ENCODE results near the gene NT5C2. TPM values are rescaled to one million over a fixed set of nuclear protein-coding genes. Genes with fewer than 3 reads are reported as not detected.
"Not testable (repeated sequence)": the region's sequence is repeated elsewhere in the genome, so short reads cannot be mapped to it uniquely, and the experiment has no call there.

Gene NT5C2
- total and polyA plus RNA-seq, 5 donors = 23.3 to 46.1 (median 38.2) TPM

GRCh38 chr10:103143641-103144040 lies 49.4 kb downstream of the NT5C2 start:
- intact Hi-C loops (cut with DNase I) = loop anchor here in 1 of 4 donors (2.0 kb wide), 1 partner anchor 21 kb away; no protein-coding TSS in a partner anchor
- H3K4me3 ChIP-seq (ENCODE audit: low read length); H3K9me3 ChIP-seq (ENCODE audit: control insufficient read depth, low read length); H3K4me1 ChIP-seq (ENCODE audit: control insufficient read depth, insufficient read depth, low read length); H3K27ac ChIP-seq (ENCODE audit: low read length); DNase-seq; H3K27me3 ChIP-seq (ENCODE audit: control insufficient read depth, insufficient read depth); ATAC-seq: not testable (repeated sequence)
- WGBS = 83% methylated on average over 3 of the region's 3 CpGs

- ATAC-seq = no peak
Observed at GRCh38 chr10:103141950-103142349, 51.1 kb downstream of the NT5C2 start.

GRCh38 chr10:103140469-103140868 lies 52.6 kb downstream of the NT5C2 start:
- DNase-seq = no peak
- no peak for ATAC-seq
- WGBS = 79% methylated on average over 1 of the region's 1 CpG
- no peaks in the 10 kb centered on the region for H3K27me3 ChIP-seq (ENCODE audit: control insufficient read depth, insufficient read depth)
- no peaks in the 10 kb centered on the region for H3K4me1 ChIP-seq (ENCODE audit: control insufficient read depth, insufficient read depth, low read length)
- H3K4me3 ChIP-seq (ENCODE audit: low read length) = no peak overlapping the region
- H3K27ac ChIP-seq (ENCODE audit: low read length) = no peak overlapping the region
- intact Hi-C loops (cut with DNase I) = no loop called here
- no peaks in the 10 kb centered on the region for H3K9me3 ChIP-seq (ENCODE audit: control insufficient read depth, low read length)

More at GRCh38 chr10:103141950-103142349, 51.1 kb downstream of the NT5C2 start:
- Histone ChIP-seq H3K27me3 (ENCODE audit: control insufficient read depth, insufficient read depth) (no peaks in the 10 kb centered on the region), H3K4me1 (ENCODE audit: control insufficient read depth, insufficient read depth, low read length) (peaks cover 2% of the 10 kb centered on the region), H3K9me3 (ENCODE audit: control insufficient read depth, low read length) (no peaks in the 10 kb centered on the region), H3K4me3 (ENCODE audit: low read length) (no peak overlapping the region), H3K27ac (ENCODE audit: low read length) (no peak overlapping the region)
- no peak for DNase-seq
- intact Hi-C loops (cut with DNase I) = no loop called here
- 77% methylated on average over 2 of the region's 2 CpGs for WGBS

- Histone ChIP-seq H3K27me3 (ENCODE audit: control insufficient read depth, insufficient read depth) (no peaks in the 10 kb centered on the region), H3K4me1 (ENCODE audit: control insufficient read depth, insufficient read depth, low read length) (no peaks in the 10 kb centered on the region), H3K9me3 (ENCODE audit: control insufficient read depth, low read length) (no peaks in the 10 kb centered on the region), H3K4me3 (ENCODE audit: low read length) (no peak overlapping the region), H3K27ac (ENCODE audit: low read length) (no peak overlapping the region)
- ATAC-seq (no peak), DNase-seq (no peak)
- 92% methylated on average over 3 of the region's 3 CpGs for WGBS
- intact Hi-C loops (cut with DNase I) = no loop called here
Observed at GRCh38 chr10:103139803-103140202, 53.3 kb downstream of the NT5C2 start.

- DNase-seq; intact Hi-C loops (cut with DNase I); H3K27ac ChIP-seq (ENCODE audit: low read length); ATAC-seq; H3K4me3 ChIP-seq (ENCODE audit: low read length); H3K9me3 ChIP-seq (ENCODE audit: control insufficient read depth, low read length); H3K27me3 ChIP-seq (ENCODE audit: control insufficient read depth, insufficient read depth); H3K4me1 ChIP-seq (ENCODE audit: control insufficient read depth, insufficient read depth, low read length): not testable (repeated sequence)
- WGBS = 95% methylated on average over 3 of the region's 3 CpGs
Observed at GRCh38 chr10:103135168-103135567, 57.9 kb downstream of the NT5C2 start.

- 73% methylated on average over 1 of the region's 1 CpG for WGBS
- intact Hi-C loops (cut with DNase I) = no loop called here
- H3K4me1 ChIP-seq (ENCODE audit: control insufficient read depth, insufficient read depth, low read length) = no peaks in the 10 kb centered on the region
- H3K27ac ChIP-seq (ENCODE audit: low read length) = no peak overlapping the region
- H3K4me3 ChIP-seq (ENCODE audit: low read length) = no peak overlapping the region
- DNase-seq (no peak), ATAC-seq (no peak)
- no peaks in the 10 kb centered on the region for H3K9me3 ChIP-seq (ENCODE audit: control insufficient read depth, low read length)
- no peaks in the 10 kb centered on the region for H3K27me3 ChIP-seq (ENCODE audit: control insufficient read depth, insufficient read depth)
Observed at GRCh38 chr10:103130910-103131309, 62.2 kb downstream of the NT5C2 start.

- H3K4me1 ChIP-seq (ENCODE audit: control insufficient read depth, insufficient read depth, low read length); ATAC-seq; H3K9me3 ChIP-seq (ENCODE audit: control insufficient read depth, low read length); H3K27ac ChIP-seq (ENCODE audit: low read length); DNase-seq; H3K4me3 ChIP-seq (ENCODE audit: low read length); intact Hi-C loops (cut with DNase I); H3K27me3 ChIP-seq (ENCODE audit: control insufficient read depth, insufficient read depth): not testable (repeated sequence)
- 90% methylated on average over 4 of the region's 5 CpGs for WGBS
Observed at GRCh38 chr10:103130180-103130579, 62.9 kb downstream of the NT5C2 start.

- H3K27me3 ChIP-seq (ENCODE audit: control insufficient read depth, insufficient read depth) = no peaks in the 10 kb centered on the region
- WGBS = 91% methylated on average over 1 of the region's 1 CpG
- no peak overlapping the region for H3K27ac ChIP-seq (ENCODE audit: low read length)
- intact Hi-C loops (cut with DNase I) = no loop called here
- DNase-seq (no peak), ATAC-seq (no peak)
- H3K4me1 ChIP-seq (ENCODE audit: control insufficient read depth, insufficient read depth, low read length) = no peaks in the 10 kb centered on the region
- H3K4me3 ChIP-seq (ENCODE audit: low read length) = no peak overlapping the region
- H3K9me3 ChIP-seq (ENCODE audit: control insufficient read depth, low read length) = no peaks in the 10 kb centered on the region
Observed at GRCh38 chr10:103127241-103127640, 65.8 kb downstream of the NT5C2 start.

GRCh38 chr10:103125323-103126267 lies 67.5 kb downstream of the NT5C2 start:
- DNase-seq = no peak

GRCh38 chr10:103124420-103125096 lies 68.5 kb downstream of the NT5C2 start:
- DNase-seq = no peak
- H3K27ac ChIP-seq (ENCODE audit: low read length) = no peak overlapping the region
- H3K4me3 ChIP-seq (ENCODE audit: low read length) = no peak overlapping the region
- 95% methylated on average over 4 of the region's 4 CpGs for WGBS
- no peak for ATAC-seq
- intact Hi-C loops (cut with DNase I) = no loop called here
- no peaks in the 10 kb centered on the region for H3K4me1 ChIP-seq (ENCODE audit: control insufficient read depth, insufficient read depth, low read length)
- no peaks in the 10 kb centered on the region for H3K27me3 ChIP-seq (ENCODE audit: control insufficient read depth, insufficient read depth)
- H3K9me3 ChIP-seq (ENCODE audit: control insufficient read depth, low read length) = no peaks in the 10 kb centered on the region

More at GRCh38 chr10:103125323-103126267, 67.5 kb downstream of the NT5C2 start:
- ATAC-seq = no peak
- intact Hi-C loops (cut with DNase I) = no loop called here
- Histone ChIP-seq H3K4me1 (ENCODE audit: control insufficient read depth, insufficient read depth, low read length) (no peaks in the 10 kb centered on the region), H3K4me3 (ENCODE audit: low read length) (no peak overlapping the region), H3K9me3 (ENCODE audit: control insufficient read depth, low read length) (no peaks in the 10 kb centered on the region), H3K27me3 (ENCODE audit: control insufficient read depth, insufficient read depth) (no peaks in the 10 kb centered on the region), H3K27ac (ENCODE audit: low read length) (no peak overlapping the region)
- 76% methylated on average over 9 of the region's 9 CpGs for WGBS

Data from right cardiac atrium (tissue), 5 donors.